Measurements from ENCODE around the gene GJB6. TPM values are rescaled to one million over a fixed set of nuclear protein-coding genes. Genes with fewer than 3 reads are reported as not detected.

GJB6 gene
- total RNA-seq, 1 donor from 2014 or later, result not detected

GRCh38 chr13:20232556-20233277 is 598 bp upstream of the GJB6 start:
- H3K9me3 ChIP-seq, result no peaks in the 10 kb centered on the region
- H3K36me3 ChIP-seq, result no peaks in the 10 kb centered on the region
- DNase-seq (ENCODE audit: low spot score in 2 of 2), result no peak
- no peaks in the 10 kb centered on the region for H3K27me3 ChIP-seq
- H3K4me3 ChIP-seq, result peak overlapping the region in 1 of 2 donors; percentile 45
- TF ChIP-seq, protein P1, sequence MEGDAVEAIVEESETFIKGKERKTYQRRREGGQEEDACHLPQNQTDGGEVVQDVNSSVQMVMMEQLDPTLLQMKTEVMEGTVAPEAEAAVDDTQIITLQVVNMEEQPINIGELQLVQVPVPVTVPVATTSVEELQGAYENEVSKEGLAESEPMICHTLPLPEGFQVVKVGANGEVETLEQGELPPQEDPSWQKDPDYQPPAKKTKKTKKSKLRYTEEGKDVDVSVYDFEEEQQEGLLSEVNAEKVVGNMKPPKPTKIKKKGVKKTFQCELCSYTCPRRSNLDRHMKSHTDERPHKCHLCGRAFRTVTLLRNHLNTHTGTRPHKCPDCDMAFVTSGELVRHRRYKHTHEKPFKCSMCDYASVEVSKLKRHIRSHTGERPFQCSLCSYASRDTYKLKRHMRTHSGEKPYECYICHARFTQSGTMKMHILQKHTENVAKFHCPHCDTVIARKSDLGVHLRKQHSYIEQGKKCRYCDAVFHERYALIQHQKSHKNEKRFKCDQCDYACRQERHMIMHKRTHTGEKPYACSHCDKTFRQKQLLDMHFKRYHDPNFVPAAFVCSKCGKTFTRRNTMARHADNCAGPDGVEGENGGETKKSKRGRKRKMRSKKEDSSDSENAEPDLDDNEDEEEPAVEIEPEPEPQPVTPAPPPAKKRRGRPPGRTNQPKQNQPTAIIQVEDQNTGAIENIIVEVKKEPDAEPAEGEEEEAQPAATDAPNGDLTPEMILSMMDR (IDR thresholded peaks at IDR 0.05), result no peak
- intact Hi-C loops (cut with DNase I), result no loop called here
- no peaks in the 10 kb centered on the region for H3K4me1 ChIP-seq
- H3K27ac ChIP-seq, result no peak overlapping the region

DNA sequence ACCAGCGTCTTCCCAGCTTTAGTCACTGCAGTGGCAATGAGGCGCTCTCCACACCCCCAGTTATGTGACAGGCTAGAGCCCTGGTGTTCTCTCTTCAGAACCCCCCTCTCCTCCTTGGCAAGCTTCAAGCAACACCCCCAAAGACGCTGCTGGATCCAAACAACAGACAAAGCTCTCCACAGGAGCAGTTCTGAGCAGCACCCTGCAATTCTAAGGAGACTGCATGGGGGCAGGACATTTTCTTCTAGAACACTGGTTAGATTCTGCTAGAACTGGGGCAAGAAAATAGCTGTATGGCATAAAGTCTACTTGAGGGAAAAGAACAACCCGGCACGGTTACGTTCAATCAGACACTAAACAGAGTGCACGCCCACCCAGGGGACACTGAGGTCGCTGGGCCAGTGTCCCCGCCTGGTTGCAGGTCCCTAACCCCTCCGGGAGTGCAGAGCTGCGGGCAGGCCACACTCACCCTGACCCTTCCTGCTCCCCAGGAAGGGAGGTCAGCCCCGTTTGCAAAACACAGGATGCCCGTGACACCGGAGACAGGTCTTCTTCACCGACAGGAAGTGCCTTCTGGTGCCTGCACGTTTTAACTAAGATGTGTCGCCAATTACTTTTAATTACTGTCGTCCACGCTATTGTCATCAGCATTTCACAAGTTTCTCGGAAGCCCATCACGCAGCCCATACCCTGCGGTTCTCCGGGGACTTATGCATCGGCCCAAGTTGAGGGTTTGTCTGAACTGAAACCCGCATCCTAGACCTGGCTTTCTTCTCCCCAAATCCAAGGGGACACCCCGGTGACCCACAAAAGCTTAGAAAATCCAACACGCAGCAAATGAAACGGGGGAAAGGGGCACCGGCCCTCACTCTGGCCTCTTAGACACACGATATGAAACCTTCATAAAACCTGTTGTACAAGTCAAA is 943 bp downstream of the GJB6 start:
- DNase-seq (ENCODE audit: low spot score in 2 of 2), result peak in 1 of 2 donors; percentile 43
- no peaks in the 10 kb centered on the region for H3K9me3 ChIP-seq
- H3K36me3 ChIP-seq, result no peaks in the 10 kb centered on the region
- TF ChIP-seq, protein P1 (IDR thresholded peaks at IDR 0.05), result no peak
- H3K27me3 ChIP-seq, result no peaks in the 10 kb centered on the region
- intact Hi-C loops (cut with DNase I), result no loop called here
- H3K4me1 ChIP-seq, result no peaks in the 10 kb centered on the region
- H3K4me3 ChIP-seq, result peak overlapping the region; percentile 28 to 45
- H3K27ac ChIP-seq, result no peak overlapping the region

DNA sequence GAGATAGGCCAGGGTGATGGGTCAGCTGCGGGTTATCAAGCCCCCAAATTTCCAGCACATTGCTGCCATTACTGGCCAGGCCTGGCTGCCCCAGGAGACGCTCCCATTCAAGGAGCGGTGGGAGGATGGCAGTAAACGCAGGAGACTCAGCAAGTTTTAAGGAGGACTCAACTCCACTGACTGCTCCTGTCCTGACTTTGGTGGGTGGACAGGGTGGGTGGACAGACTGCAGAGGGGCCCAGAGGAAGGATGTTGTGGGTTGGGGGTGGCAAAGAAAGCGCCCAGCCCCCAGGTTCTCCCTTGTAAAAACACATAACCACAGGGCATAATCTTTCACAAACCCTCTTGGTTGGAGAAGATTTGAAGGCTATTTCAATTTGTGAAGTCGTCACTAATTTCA is 4.4 kb downstream of the GJB6 start:
- TF ChIP-seq, protein P1 (IDR thresholded peaks at IDR 0.05), result no peak
- H3K4me1 ChIP-seq, result no peaks in the 10 kb centered on the region
- no peak overlapping the region for H3K27ac ChIP-seq
- intact Hi-C loops (cut with DNase I), result no loop called here
- H3K27me3 ChIP-seq, result no peaks in the 10 kb centered on the region
- H3K9me3 ChIP-seq, result no peaks in the 10 kb centered on the region
- no peak for DNase-seq (ENCODE audit: low spot score in 2 of 2)
- no peak overlapping the region for H3K4me3 ChIP-seq
- no peaks in the 10 kb centered on the region for H3K36me3 ChIP-seq

DNA sequence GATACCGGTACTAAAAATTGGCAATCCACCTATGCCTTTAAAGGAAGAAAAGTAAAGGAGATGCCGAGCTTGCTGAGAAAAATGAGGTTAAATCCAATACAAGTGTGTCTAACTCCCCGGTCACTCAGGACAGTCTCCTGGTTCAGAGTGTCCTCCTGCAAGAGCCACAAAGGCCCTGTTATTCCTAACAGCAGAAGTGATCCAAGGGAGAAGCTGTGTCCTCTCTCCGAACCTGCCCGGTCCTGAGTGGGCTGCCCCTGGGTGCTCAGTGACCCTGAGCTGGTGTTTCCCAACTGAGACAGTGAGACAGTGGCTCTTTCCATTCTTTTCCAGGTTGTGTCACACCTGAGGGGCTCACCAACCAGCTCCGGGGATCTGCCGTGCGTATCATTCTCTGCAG is 4.8 kb downstream of the GJB6 start:
- intact Hi-C loops (cut with DNase I), result no loop called here
- Histone ChIP-seq H3K4me3 (no peak overlapping the region), H3K27me3 (no peaks in the 10 kb centered on the region), H3K4me1 (no peaks in the 10 kb centered on the region), H3K9me3 (no peaks in the 10 kb centered on the region), H3K27ac (no peak overlapping the region), H3K36me3 (no peaks in the 10 kb centered on the region)
- TF ChIP-seq, protein P1 (IDR thresholded peaks at IDR 0.05), result no peak
- DNase-seq (ENCODE audit: low spot score in 2 of 2), result no peak

DNA sequence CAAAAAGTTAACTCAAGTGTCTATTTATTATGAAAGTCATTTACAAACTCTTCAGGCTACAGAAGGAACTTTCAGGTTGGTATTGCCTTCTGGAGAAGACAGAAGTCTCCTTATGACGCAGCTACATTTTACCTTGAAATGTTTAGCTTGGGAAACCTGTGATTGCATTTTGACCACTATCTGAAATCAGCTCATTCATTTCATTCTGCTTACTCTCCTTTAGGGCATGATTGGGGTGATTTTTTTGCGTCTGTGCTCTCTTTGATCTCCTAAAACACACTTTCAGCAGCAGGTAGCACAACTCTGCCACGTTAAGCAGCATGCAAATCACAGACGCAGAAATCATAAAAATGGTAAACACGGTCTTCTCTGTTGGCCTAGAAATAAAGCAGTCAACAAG is 9.6 kb downstream of the GJB6 start:
- no peaks in the 10 kb centered on the region for H3K27me3 ChIP-seq
- no peak overlapping the region for H3K27ac ChIP-seq
- H3K9me3 ChIP-seq, result no peaks in the 10 kb centered on the region
- DNase-seq (ENCODE audit: low spot score in 2 of 2), result no peak
- no peak overlapping the region for H3K4me3 ChIP-seq
- no peaks in the 10 kb centered on the region for H3K4me1 ChIP-seq
- TF ChIP-seq, protein P1 (IDR thresholded peaks at IDR 0.05), result no peak
- no peaks in the 10 kb centered on the region for H3K36me3 ChIP-seq
- intact Hi-C loops (cut with DNase I), result no loop called here

All from ascending aorta (tissue), 2 donors.